HUES48 (cell line): ENCODE data around the gene CLMN.
"Not testable (repeated sequence)": the region's sequence is repeated elsewhere in the genome, so short reads cannot be mapped to it uniquely, and the experiment has no call there.

Experiments
- H3K27ac ChIP-seq: one replicate; pipeline ENCODE4 v1.7.0; 2013; ENCODE audit warnings: low read depth, low read length, inconsistent platforms
- H3K27me3 ChIP-seq: 2 replicates; pipeline ENCODE4 v1.6.1; 2013; ENCODE audit warnings: mild to moderate bottlenecking, low read length; ENCODE audit not compliant: control insufficient read depth, insufficient read depth
- H3K36me3 ChIP-seq: 2 replicates; pipeline ENCODE4 v1.6.1; 2013; ENCODE audit warnings: low read length; ENCODE audit not compliant: control insufficient read depth, insufficient read depth
- H3K4me1 ChIP-seq: 2 replicates; pipeline ENCODE4 v1.6.1; 2013; ENCODE audit warnings: mild to moderate bottlenecking, low read length; ENCODE audit not compliant: control insufficient read depth, insufficient read depth
- H3K4me3 ChIP-seq: 2 replicates; pipeline ENCODE4 v1.5.1; 2013; ENCODE audit warnings: mild to moderate bottlenecking, low read depth, low read length
- H3K9ac ChIP-seq: 2 replicates; pipeline ENCODE4 v1.6.1; 2013; ENCODE audit warnings: mild to moderate bottlenecking, low read depth, low read length, moderate library complexity
- H3K9me3 ChIP-seq: 2 replicates; pipeline ENCODE4 v1.6.1; 2013; ENCODE audit warnings: low read length; ENCODE audit not compliant: control insufficient read depth, insufficient read depth

Gene CLMN

DNA sequence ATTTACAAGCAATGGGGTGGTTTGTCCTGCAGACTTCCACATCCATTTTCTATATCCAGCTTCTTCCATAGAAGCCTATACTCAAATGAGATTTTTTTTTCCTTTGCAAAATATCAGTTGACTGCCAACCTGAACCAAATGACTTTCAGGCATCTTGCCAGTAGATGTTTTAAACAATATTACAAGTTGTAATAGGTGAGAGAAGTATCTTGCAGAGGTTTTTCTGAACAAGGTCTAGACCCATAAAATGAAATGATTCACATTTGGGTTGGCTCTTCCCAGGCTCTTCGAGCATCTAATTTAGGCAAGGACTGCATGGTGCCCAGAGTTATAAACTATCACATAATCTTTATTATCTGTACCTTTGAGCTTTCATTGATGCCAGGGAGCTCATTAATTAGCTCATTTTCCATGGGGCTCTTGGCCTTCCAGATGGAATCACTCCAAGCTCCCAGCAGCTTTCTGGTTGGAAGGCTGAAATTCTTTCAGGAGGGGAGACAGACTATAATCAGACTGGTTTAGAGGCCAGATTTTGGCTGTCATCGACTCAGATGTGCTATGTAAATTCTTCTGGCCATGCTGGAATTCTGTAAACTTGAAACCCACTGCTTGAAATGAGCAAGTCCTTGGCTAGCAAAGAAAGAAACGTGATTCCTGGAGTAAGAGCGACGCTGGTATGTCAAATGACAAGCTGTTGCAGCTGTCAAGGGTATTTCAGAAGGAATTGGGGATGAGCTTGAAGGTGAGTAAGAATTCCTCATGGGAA lies 130.2 kb downstream of the CLMN start:
- H3K36me3 ChIP-seq, result no peaks in the 10 kb centered on the region
- H3K4me3 ChIP-seq, result no peak overlapping the region
- no peak overlapping the region for H3K27ac ChIP-seq

DNA sequence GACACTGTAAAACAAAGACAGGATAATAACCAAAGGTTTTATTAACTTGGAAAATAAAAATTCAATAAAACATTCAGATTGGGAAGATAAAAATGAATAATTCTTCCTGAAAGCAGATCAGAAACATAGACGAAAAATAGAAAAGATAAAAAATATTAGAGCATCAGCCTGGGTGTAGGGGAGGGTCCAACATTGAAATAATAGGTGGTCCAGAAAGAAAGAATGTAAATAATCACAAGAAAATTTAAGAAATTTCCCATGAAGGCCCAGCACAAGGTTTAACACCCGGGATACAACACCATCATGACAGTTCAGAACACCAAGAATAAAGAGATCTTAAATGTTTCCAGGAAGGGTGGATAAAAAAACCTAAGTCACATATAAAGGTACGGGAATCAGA lies 131.3 kb downstream of the CLMN start:
- Histone ChIP-seq H3K27me3 (no peaks in the 10 kb centered on the region), H3K36me3 (no peaks in the 10 kb centered on the region), H3K4me3 (no peak overlapping the region), H3K4me1 (no peaks in the 10 kb centered on the region), H3K9ac (no peak overlapping the region), H3K9me3 (no peaks in the 10 kb centered on the region), H3K27ac (no peak overlapping the region)

More for the DNA sequence above, 130.2 kb downstream of the CLMN start:
- Histone ChIP-seq H3K27me3 (no peaks in the 10 kb centered on the region), H3K4me1 (no peaks in the 10 kb centered on the region), H3K9ac (no peak overlapping the region), H3K9me3 (no peaks in the 10 kb centered on the region)

DNA sequence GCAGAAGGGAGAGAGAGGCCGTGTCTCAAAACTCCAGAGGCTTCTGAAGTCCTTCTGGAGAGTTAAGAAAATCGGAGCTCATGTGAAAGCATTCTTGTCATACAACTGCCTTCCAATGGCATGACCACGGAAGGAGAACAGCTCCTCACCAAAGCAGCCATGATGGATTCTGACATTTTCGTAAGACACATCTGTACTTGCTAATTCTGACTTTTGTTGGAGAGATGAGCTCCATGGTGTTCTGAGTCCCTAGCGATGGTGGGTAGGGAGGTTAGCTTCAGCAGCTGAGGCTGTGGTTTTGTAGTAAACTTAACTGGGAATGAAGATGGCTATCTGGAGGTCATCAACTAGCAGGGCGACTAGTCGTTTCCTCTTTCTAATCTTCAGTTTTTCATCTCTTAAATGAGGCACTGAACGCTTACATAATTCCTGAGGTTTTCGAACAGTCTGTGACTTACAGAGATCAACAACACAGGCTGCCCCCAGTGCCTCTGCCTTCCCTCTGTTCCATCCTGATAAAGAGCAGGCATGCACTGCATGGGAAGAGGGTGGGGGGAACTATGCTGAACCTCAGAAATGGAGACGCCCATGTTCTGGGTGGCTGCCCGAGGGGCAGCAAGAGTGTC lies 133.8 kb downstream of the CLMN start:
- Histone ChIP-seq H3K36me3 (no peaks in the 10 kb centered on the region), H3K9me3 (no peaks in the 10 kb centered on the region), H3K27me3 (no peaks in the 10 kb centered on the region), H3K4me1 (peaks cover 10% of the 10 kb centered on the region), H3K4me3 (no peak overlapping the region), H3K9ac (no peak overlapping the region), H3K27ac (no peak overlapping the region)

DNA sequence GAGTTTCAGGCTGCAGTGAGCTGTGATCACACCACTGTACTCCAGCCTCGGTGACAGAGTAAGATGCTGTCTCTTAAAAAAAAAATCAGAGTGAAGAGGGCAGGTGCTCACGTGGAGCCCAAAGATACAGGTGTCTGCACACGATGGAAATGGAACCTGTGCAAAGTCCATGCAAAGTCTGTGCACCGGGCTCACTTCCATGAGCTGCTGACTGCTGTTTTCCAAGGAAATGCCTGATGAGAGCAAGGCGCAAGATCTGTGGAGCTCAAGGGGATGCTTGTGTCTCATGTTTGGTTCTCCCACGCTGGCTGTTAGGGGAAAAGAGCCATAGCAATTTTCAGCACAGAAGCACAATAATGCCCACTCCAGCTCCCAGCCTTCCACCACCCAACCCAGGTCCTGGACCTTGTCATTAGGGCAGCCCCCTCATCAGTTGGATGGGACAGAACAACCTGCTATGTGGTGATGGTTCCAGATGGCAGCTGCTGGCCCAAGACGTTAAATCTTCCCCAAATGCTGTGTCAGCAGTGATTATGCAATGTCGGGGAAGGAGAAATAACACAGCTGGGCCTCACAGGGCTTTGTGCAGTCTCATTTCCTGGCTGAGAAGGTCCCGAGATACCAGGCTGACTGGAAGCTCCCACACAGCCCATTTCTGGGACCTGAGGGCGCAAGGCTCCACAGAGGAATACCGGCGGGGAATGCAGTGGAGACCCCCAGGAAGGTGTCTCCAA lies 134.5 kb downstream of the CLMN start:
- Histone ChIP-seq H3K9ac (no peak overlapping the region), H3K9me3 (no peaks in the 10 kb centered on the region), H3K4me1 (peaks cover 10% of the 10 kb centered on the region), H3K27ac (no peak overlapping the region), H3K4me3 (no peak overlapping the region), H3K36me3 (no peaks in the 10 kb centered on the region), H3K27me3 (no peaks in the 10 kb centered on the region)

DNA sequence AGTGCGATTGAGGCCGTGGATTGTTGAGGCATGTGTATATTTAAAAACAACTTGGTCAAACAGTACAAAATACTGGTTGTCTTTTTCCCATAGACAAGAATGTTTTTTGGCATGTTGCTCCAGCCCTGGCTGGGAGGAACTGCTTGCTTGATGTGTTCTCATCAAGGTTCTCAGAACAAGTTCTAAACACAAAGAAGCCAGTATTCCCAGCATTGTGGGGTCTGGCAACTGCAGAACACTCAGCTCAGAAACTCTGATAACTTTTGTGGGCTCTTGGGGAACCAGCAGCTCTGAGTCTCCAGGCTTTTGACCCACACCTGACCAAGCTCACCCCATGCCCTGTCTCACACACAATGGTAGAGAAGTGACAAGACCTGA lies 135.3 kb downstream of the CLMN start:
- no peak overlapping the region for H3K9ac ChIP-seq
- no peaks in the 10 kb centered on the region for H3K9me3 ChIP-seq
- H3K27ac ChIP-seq, result no peak overlapping the region

DNA sequence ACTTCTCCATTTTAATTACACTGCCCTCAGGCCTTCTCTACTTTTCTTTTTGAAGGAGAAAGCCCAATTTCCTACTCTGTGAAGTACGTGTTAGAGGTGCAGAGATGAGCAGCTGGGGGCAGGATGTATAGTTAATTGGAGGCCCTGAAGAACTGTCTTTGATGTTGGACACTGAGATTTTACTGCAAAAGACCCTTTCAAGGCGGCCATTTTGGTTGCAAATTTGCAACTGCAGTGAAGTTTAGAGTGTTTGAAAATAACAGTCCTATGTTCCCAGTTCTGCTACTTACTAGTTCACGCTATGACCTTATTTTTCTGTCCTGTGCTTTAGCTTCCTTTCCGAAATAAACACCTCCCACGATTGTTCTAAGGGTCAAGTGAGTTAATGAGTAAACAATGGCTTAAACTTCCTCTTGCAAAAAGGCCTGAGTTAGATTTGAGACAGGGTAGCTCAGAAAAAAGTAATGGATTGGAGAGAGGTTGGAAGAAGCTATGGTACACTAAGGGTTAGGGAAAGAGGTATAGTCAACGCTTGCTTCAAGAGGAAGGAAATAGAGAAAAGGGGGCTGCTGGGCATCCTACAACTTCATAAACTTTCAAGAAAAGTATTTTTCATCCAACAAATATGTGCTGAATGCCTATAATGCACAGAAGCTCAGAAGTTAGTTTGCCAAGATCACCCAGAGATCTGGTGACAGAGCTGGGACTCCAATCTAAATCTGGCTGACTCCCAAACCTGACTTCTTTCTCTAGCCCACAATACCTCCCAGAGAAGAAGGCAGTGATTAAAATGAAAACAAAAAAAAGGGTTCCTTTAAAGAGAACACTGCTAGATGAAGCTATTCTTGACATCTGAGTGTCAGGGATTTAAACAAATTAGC lies 135.9 kb downstream of the CLMN start:
- H3K4me3 ChIP-seq, result no peak overlapping the region
- no peaks in the 10 kb centered on the region for H3K27me3 ChIP-seq
- H3K36me3 ChIP-seq, result no peaks in the 10 kb centered on the region
- H3K4me1 ChIP-seq, result peaks cover 10% of the 10 kb centered on the region
- no peaks in the 10 kb centered on the region for H3K9me3 ChIP-seq
- no peak overlapping the region for H3K9ac ChIP-seq
- H3K27ac ChIP-seq, result no peak overlapping the region

More for the DNA sequence above, 135.3 kb downstream of the CLMN start:
- peaks cover 10% of the 10 kb centered on the region for H3K4me1 ChIP-seq
- no peaks in the 10 kb centered on the region for H3K36me3 ChIP-seq
- no peaks in the 10 kb centered on the region for H3K27me3 ChIP-seq
- H3K4me3 ChIP-seq, result no peak overlapping the region

DNA sequence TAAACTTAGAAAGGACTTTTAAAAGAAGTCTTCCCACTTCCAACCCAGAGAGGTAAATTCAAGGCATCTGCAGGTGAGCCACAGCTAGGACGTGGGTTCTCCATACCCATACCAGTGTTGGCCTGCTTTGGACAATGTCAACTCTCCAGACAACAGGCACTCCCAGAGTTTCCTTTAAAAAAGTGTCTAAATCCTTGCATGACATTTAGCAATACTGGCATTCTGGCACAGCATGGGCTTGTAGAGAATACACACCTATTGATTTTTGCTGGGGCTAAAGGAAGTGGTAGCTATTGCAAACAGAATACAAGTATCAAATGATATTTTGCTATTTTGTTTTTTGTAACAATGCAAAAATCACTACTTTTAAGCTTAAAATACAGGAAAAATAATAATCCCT lies 136.6 kb downstream of the CLMN start:
- H3K4me1 ChIP-seq, result peaks cover 10% of the 10 kb centered on the region
- no peak overlapping the region for H3K9ac ChIP-seq
- H3K4me3 ChIP-seq, result no peak overlapping the region
- no peak overlapping the region for H3K27ac ChIP-seq
- no peaks in the 10 kb centered on the region for H3K9me3 ChIP-seq
- no peaks in the 10 kb centered on the region for H3K36me3 ChIP-seq
- no peaks in the 10 kb centered on the region for H3K27me3 ChIP-seq

DNA sequence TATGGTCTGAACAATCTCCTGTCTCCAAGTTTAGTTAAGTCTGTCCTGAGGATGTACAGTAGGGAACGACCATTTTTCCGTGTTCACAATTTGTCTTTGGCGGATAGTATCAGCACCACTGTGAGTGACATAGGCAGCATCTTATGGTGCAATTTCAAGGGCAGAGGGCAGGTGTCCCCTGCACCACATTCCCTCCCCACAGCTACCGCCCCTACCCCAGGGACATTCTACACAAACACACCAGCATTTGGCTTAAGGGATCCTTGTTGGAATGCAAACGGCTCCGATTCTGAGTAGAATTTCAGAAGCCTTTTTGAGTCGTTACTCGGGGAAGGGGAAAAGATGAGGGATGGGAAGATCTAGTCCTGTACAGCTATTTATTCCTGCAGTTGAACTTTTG lies 137.3 kb downstream of the CLMN start:
- H3K4me3 ChIP-seq, result no peak overlapping the region
- no peak overlapping the region for H3K27ac ChIP-seq
- no peaks in the 10 kb centered on the region for H3K36me3 ChIP-seq
- H3K9ac ChIP-seq, result no peak overlapping the region
- H3K9me3 ChIP-seq, result no peaks in the 10 kb centered on the region
- peaks cover 10% of the 10 kb centered on the region for H3K4me1 ChIP-seq
- H3K27me3 ChIP-seq, result no peaks in the 10 kb centered on the region

DNA sequence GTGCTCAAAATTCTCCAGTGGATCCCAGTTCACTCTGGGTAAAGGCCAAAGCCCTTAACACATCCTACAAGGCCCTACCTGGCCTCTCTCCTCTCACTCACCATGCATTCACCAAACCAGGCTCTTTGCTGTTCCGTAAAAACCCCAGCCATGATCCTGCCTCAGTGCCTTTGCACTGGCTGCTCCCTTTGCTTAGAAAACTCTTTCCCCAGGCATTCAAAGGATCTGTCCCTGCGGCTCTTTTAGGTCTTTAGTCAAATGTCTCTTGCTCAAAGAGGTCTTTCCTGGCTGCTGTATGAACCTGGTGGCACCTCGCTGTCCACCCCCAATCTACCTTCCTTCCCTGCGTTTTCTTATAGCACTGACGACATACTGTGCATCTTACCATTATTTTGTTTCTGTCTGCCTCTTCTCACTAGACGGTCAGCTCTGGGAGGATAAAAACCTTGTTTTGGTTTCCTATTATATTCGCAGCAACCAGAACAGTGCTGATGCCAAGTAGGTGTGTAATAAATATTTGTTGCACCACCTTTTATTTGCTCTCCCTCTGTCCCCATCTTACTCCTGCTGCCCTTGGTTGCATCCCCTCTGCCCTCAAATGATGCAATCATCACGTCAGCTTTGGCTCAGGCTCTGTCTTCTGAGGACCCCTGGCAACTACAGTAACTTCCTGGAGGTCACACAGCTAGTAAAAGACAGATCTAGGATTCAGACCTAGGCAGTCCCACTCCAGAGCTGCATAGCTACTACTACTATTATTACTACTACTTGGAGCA lies 138.6 kb downstream of the CLMN start:
- Histone ChIP-seq H3K9me3 (no peaks in the 10 kb centered on the region), H3K27ac (no peak overlapping the region), H3K36me3 (no peaks in the 10 kb centered on the region), H3K4me1 (peaks cover 10% of the 10 kb centered on the region), H3K9ac (no peak overlapping the region), H3K4me3 (no peak overlapping the region), H3K27me3 (no peaks in the 10 kb centered on the region)

DNA sequence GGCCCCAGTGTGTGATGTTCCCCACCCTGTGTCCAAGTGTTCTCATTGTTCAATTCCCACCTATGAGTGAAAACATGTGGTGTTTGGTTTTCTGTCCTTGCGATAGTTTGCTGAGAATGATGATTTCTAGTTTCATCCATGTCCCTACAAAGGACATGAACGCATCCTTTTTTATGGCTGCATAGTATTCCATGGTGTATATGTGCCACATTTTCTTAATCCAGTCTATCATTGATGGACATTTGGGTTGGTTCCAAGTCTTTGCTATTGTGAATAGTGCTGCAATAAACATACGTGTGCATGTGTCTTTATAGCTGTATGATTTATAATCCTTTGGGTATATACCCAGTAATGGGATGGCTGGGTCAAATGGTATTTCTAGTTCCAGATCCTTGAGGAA lies 144.0 kb downstream of the CLMN start:
- not testable (repeated sequence) for H3K4me3 ChIP-seq, H3K9ac ChIP-seq, H3K36me3 ChIP-seq, H3K27ac ChIP-seq, H3K9me3 ChIP-seq, H3K27me3 ChIP-seq, H3K4me1 ChIP-seq
